EH (cell line): ENCODE results near the gene SRP14.
A peak's percentile ranks its signal among the peaks of the same experiment; 100 is the strongest.
"Not testable (repeated sequence)": the region's sequence is repeated elsewhere in the genome, so short reads cannot be mapped to it uniquely, and the experiment has no call there.

Source experiments
- DNase-seq: peaks from one replicate; pipeline ENCODE4 v3.0.0-alpha.2; 2015; ENCODE audit warnings: low read depth

Gene SRP14

DNA sequence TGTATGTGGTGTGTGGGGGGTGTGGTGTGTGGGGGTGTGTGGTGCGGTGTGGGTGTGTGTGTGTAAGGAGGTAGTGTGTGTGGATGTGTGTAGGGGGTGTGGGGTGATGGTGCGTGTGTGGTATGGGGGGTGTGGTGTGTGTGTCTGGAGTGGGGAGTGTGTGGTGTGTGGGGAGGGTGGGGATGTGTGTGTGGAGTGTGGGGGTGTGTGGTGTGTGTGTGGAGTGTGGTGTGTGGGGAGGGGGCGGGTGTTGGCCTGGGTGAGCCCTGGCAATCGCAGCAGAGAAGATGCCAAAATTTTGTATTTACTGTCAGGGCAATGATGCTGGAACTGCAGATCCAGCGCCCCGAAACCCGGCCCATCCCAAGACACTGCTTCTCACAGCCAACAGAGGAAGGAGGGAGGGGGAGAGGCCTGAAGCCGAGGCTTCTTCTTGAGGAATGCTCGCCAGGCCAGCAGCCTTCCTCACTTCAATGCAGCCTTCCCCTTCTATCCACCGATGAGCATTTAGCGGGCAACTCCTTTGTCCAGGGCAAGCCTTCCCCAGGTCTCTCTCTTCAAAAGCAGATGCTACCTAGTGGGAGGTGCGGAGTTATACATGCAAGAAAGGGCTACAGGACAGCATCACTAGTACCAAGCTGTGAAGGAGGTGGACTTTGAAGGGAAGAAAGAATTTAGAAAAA, 11.9 kb upstream of the SRP14 start:
- DNase-seq: peak; percentile 43

DNA sequence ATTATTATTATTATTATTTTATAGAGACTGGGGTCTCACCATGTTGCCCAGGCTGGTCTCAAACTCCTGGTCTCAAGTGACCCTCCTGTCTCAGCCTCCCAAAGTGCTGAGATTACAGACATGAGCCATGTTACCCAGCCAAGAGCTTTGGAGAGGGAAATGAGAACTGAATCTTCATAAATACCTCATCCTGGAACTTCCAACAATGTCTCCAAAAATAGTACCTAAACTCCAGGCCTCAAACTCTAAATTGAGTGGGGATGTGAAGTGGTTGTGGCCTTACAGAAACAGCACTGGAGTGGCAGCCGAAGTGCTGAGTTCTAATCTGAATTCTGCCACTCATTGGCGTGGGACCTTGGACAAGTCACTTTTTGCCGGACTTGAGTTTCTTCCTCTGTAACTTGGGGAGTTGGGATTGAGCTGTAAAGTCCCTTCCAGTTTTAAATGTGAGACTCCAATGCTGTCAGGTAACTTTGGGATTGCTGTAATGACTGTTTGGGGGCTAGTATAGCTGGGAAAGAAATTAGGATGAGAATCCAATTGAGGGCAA, 10.0 kb upstream of the SRP14 start:
- DNase-seq: no peak

DNA sequence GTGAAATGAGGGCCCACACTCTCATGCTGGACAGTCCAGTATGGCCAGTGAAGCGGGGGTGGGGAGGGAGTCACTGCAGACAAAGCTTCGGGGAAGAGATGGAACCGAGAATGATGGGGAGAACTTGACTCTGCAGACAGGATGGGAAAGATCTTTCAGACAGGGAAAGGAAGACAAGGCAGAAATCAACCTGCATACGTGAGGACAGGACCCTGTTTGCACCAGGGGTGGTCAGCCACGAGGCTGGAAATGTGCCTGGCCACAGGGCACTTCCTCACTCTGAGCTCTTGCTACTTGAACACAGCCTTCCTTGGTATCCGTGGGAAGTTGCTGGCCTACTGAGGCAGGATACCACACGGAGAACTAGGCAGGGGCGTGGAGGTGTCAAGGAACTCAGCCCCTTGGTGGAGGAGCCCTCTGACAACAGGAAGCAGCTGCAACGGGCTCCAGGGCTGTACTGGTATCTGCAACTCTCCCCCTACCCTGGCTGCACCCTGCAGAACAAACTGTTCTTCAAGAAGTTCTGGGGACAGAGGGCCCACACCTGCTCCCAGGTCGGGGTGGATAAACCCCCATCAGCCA, 9.3 kb upstream of the SRP14 start:
- DNase-seq: no peak

DNA sequence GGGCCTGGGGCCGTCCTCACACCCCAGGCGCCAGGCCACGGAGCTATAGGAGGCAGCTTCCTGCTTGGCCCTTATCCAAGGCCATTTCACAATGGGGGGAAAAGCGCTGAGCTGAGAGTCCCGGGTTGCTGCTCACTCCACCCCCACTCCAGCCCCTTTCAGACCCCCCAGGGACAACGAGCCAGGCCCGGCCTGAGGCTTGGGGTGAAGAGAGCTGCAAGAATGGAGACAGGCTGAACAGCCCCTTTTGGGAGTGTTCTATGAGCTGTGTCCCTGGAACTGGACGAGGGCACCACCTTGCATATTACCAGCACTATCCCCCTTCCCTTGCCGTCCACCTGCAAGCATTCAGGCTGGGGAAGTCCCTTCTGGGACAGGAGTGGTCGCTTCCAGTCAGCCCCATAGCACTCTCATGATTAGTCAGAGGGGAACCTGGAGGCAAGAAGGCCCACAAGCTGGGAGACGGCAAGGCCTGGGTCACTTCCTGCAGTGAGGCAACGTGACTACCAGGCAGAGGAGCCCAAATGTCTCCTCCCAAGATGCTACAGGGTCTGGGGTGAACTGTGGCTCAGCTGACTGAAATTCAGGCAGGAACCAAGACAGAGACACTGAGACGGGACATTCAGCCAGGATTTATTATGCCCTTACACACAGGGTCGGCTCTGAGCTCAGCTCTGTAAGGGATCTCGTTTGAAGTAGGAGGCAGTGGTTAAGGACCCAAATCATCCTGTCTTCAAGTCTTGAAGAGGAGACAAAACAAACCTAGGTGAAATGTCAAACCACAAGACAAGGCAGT, 8.6 kb upstream of the SRP14 start:
- peak; percentile 77 for DNase-seq

DNA sequence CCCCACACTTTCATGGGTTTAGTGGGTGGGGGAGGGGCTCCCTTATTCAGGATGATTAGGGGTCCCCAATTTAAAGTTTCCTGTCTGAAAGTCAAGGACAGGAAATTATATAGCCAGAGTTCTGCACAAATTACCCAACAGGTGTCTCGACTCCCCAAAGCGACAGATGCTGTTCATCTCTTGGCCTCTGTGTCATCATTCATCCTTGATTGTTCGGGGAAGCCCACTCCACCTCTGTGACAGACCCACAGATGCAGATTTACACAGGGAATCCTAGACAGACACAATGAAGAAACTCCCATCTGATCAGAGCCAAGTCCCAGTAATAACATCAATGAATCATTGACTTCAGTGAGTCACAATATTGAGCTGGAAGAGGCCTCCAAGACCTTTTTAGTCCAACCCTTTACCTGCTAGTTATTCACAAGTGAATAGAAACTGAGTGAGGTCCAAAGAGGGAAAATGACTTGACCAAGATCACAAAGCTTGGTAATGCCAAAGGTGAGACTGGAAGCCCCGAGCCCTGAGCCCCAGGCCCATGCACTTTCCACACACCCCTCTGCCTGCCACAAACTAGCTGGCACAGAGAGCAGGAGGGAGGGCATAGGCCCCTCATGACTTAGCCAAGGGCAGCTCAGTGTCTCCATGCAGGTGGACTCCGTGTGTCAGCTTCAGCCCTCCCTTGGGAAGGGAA, 7.9 kb upstream of the SRP14 start:
- DNase-seq: peak; percentile 76

DNA sequence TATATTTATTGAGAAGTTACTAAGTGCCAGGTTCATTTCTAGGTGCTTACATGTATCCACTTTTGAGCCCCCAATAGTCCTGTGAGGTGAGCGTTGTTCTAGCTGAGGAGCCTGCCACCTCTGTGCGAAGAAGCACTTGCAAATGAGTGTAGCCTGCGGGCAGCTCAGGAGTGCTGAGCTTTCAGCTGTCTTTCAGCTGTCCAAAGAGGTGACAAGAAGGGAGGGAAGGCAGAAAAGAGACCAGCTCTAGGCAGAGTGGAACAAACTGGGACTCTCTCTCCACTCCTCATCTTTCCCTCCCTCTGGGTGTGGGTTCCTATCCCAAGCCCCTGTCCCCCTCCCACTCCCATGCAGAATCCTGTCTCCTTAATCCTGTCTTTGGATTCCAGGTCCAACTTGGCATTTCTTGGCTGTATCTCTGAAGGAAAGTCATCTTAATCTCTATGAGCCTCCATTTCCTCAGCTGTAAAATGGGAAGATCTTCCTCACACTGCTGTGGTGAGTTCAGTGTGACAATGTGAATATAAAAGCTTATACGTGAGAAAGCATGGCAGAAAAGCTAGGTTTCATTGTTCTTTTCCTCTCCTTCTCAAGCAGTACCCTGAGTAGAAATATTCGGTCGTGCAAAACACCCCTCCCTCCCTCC, 6.7 kb upstream of the SRP14 start:
- no peak for DNase-seq

DNA sequence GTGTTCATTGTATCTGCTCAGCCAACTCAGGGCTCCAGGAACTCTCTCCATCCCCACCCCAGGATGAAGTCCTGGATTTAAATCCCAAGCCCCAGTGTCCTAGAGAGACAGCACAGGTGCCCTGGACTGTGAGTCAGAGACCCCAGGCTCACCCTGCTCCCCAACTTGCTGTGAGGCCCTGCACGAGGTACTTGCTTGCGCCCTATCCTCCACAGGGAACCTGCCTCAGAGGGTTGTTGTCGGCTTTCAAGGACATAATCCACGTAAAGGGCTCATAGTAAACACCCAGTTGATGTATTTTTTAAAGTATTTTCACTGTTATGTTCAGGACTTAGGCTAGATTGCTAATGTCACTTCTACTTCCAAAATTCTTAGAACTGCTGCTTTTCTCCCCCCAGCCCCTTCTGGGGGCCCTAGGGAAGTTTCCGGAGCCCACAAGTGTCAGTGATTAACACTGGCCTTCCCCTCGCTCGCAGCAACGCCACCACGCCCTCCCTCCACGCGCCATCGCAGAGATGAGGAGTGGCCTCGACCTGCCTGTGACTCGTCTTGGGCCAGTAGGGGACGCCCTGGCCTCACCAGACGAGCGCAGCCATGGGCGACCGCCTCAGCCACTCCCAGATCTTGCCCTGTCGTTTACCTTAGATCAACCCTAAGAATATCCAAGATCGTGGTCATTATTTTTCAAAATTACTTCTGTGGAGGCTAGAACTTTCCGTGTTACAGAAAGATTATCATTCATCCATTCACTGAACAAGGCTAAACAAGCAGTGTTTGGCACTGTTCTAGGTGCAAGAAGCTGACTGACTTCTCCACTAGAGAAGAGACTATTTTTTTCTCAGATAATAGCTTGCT, 6.0 kb upstream of the SRP14 start:
- DNase-seq: peak; percentile 83

DNA sequence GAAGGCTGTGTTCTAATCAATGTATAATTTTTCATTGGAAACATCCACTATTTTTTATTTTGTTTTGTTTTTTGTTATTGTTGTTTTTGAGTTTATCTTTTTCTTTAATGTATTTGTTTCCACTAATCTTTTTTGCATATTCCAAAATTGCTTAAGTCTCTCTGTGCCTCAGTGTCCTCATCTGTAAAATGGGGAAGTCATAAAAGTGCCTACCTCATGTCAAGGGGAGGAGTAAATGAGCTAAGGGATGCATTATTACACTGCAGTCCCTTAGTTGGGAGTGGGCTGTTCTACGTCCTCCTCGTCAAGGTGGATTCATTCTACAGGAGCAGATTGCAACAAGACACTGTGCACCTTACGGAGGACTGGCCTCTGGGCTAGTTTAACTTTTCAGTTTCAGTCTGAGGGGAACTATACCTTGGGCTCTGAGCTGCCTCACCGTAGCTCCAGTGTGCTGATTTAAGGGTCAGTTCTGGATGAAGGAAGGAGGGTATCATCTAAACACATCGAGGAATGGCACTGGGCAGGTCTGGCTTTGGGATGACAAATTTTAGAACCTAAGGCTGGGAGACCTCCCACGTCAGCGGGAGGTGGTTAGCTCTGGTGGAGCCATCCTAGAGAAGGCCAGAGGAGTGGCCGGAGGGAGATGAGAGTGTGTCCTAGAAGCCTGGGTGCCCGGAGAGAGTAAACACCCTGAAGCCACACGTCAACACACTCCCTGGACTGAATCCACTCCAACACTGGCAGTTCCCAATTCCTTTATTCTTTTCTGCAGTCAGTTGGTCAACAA, 5.1 kb upstream of the SRP14 start:
- DNase-seq: no peak

DNA sequence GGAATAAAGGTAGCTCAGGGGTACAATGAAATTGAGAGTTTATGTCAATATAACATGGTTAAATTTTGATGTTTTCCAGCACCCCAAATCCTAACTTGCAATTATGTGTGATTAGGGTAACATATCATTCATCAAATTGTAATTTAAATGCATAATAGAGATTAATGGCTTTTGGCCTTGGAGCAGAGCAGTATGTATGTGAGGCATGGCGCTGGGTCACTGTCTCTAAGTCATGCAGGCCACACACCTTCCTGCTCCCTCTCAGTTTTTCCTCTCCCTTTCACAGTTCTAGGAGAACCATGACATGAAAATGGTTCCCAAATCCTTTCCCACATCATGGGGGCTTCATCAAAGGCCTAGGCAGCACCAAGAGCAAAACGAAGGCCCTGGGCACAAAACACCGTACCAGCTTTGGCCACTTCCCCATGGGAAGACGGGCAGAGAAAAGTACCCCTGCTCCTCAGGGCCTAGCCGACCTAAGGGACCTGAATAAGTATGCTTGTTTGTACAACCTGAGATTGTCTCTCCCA, 3.9 kb upstream of the SRP14 start:
- no peak for DNase-seq

DNA sequence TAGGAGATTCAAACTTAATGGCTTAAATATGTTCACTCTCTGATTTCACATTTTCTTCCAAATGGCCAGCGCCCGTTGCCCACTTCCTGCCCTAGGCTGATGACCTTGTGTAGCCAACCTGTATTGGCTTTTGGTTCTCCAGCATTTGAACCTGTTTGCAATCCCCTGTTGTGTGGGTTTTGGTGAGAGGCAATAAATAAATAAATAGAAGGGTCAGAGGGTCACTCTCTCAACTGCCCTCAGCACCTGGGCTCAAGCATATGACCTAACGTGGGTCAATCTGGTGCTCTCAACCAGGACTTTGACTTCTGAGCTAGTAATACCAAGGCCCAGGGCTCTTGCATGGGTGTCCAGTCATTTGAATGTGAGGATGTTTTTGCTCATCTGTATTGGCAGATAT, 1.8 kb upstream of the SRP14 start:
- DNase-seq: no peak

DNA sequence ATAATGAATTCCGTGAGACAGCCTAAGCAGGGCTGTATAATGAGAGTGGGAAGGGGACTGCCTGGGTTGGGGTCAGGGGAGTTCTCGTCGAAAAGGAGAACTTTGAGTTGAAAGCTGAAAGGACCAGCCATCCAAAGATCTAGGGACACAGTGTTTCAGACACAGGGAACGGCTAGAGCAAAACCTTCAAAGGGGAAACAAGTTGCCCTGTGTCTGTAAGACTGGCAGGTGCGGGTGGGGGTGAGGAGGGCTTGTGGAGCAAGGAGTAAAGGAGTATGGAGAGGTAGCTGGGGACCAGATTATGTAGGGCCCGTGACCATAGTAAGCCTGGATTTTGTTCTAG, 1.3 kb upstream of the SRP14 start:
- DNase-seq: no peak

DNA sequence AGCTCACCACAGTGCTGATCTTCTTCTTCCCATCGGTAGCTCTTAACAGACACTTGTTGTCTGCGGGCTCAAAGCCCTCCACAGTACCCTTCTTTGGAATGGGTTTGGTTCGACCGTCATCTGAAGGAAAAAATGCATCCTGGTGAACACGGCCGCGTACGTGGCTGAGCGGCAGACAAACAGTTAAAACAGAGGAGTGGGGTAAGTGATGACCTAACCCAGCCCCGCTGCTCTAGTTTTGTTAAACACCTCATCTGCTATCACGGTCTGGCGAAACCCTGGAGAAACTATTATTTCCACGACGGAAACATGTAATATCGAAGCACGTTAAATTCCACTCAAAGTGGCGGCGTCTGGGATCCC, 725 bp downstream of the SRP14 start:
- DNase-seq: peak; percentile 52

DNA sequence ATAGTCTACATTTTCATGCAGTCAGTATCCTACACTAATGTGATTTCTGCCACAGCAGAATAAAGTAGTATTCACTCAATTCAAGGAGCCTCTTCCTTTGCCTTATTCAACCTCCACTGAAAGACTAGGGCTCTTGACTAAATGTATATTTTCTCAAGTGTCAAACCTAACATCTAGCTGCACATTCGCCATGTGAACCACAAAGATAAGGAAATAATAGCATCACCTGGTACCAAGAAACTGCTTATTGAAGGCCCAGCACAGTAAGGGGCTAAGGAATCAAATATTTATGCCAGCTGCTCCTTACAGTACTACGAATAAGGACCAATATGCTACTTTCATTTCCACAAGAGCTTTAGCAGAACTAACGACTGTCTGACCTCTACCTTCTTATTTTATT, 1.3 kb downstream of the SRP14 start:
- no peak for DNase-seq

DNA sequence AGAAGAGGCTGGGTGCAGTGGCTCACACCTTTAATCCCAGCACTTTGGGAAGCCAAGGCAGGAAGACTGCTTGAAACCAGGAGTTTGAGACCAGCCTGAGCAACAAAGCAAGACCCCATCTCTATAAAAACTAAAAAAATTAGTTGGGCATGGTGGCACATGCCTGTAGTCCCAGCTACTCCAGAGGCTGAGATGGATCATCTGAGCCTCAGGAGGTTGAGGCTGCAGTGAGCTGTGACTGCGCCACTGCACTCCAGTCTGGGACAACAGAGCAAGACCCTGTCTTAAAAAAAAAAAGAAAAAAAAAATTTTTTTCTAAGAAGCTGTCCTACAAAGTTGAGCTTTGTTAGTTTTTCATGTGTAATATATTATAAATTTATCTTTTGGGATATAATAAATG, 3.8 kb downstream of the SRP14 start:
- DNase-seq: not testable (repeated sequence)

DNA sequence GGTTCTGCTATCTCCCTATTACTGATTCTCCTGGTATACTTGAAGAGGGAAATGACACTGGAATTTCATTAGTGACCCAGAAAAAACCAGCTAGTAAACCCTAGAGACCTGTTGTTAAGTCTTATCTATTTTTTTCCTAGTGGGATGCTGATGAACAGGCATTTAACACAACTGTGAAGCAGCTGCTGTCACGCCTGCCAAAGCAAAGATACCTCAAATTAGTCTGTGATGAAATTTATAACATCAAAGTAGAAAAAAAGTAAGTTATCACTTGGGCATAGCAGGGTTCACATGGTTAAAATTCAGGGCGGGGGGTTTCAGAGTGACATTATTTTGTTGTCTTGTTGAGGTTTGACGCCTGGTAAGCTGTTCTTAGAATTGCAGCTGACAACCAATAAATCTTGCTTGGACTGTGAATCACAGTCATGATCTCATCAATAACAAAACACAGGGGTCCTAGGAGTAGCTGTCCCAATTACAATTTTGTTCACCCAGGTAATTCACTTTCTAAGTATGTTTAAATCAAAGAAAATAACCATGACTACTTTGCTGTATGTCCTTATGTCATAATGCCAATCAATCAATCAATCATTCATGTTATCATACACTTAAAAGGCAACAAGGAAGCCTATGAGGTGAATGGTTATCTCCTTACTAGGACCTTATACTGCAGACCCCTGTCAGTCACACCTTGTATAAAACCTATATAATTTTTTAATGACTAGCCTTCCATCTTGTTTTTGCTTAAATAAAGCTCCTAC, 4.6 kb downstream of the SRP14 start:
- DNase-seq: no peak

DNA sequence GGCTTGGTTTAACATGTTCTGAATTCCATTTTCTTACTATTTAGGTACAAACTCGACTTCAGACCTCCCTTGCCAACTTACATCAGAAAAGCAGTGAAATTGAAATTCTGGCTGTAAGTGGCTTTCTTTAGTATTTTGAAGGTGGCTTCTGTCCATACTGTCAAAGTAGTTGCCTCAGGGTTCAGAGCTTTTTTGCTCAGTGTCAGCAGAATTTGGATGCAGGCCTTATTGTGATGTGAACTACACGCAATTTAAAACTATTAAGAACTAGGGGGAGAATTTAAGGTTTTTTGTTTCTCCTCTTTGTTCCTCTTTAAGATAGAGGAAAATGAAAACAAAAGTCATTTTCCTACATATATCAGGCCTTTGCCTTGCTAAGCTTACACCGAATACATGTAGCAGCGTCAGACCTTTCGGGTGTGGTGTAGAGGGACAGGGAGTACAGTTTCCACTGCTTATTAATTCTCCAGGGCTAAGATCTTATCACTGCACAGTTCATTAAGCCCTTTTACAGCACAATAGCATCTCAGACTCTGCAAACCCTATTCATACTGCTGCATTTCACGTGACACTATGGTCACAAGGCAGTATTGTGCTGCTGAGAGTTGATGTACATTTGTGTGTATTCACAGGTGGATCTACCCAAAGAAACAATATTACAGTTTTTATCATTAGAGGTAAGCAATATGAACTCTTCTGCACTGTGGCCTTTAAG, 6.7 kb downstream of the SRP14 start:
- no peak for DNase-seq

DNA sequence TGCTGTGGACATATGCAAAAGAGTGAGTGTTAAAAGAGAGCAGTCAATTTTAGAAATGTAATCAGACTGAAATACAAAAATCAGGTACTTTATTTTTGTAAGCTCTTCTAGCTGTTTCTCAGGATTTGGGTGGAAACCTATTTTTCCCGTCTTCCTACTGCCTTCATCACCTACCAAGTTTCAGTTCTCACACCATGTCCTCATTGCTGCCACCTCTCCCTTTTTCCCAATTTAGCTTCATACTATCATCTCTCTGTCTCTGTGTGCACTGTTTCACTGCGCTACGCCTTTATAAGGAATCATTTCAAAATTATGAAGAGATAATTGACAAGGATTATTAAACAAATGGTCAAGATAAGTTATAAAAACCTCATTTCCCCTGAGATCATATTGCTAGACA, 7.7 kb downstream of the SRP14 start:
- no peak for DNase-seq

DNA sequence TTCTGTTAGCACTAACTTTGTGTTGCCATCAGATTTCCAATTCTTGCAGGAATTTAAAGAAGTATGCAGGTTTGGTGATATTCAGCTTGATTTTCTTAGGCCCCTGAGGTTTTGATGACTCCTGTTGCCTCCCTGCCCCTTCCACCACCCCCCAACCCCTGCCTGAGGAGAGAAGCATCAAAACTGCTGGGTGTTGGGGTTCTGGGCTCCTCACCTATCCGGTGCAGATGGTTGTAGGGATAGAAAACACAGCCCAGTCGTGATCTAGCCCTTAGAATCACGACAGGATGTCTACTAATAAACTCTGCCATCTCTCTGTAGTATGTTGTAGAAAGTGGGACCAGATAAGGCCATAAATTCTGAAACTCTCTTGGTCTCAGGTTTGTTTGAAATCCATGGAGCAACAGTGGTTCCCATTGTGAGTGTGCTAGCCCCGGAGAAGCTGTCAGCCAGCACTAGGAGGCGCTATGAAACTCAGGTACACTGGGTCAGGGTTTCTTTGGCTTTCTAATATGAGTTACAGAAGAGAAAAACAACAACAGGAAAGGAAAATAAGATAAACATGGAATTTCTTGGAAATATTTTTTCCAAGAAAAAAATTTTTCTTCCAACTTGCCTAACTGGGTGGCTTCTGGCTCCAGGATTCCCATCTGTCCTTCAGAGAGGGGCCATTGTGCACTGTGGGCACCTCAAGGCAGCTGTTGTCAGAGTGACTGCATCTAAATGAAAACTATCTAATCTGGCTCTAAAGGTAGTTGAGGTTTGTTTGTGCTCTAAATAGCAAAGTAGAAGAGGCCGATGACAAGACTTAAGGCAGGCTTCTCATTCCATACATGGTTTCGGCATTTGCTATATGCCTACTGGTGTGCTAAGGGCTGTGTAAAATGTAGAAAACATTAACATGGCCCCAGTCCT, 8.7 kb downstream of the SRP14 start:
- DNase-seq: peak; percentile 31
